H1 (cell line): ENCODE results near the gene TMEM130. TPM values are rescaled to one million over a fixed set of nuclear protein-coding genes. Genes with fewer than 3 reads are reported as not detected.

Experiments
- CBX8 ChIP-seq: fragments of 300-800, 300-1000 bp; sonication (generic); IDR thresholded peaks from 2 replicates; pipeline ENCODE4 v1.7.1; 2016; ENCODE audit warnings: low read depth, low read length, borderline replicate concordance
- JUN ChIP-seq: IDR thresholded peaks from 2 replicates; pipeline ENCODE4 v1.6.1; 2011; ENCODE audit warnings: low read depth, mild to moderate bottlenecking, improper control_type of control experiment, low read length
- RNF2 ChIP-seq: fragments of 200-900, 300-1000 bp; sonication (generic); IDR thresholded peaks from 2 replicates; pipeline ENCODE4 v1.7.1; 2016; ENCODE audit warnings: borderline replicate concordance, low read depth, mild to moderate bottlenecking, antibody characterized with exemption, low read length; ENCODE audit not compliant: poor library complexity, severe bottlenecking; ENCODE audit errors: missing control alignments
- ZNF274 ChIP-seq: IDR thresholded peaks from 2 replicates; pipeline ENCODE4 v1.7.0; 2012; ENCODE audit warnings: low read length, borderline replicate concordance; ENCODE audit errors: extremely low read depth
- polyA plus RNA-seq, 7 experiments: library from polyadenylated mRNA; depleted of rRNA in 3 of 7; stranded (reverse) in 5 of 7; unstranded in 2 of 7; fragments of >200 nt in 5 of 7; fragments of 200-250 nt in 2 of 7; gene quantifications; 1 replicate in 5 of 7; 2 replicates in 1 of 7; 4 replicates in 1 of 7; pipeline versions ENCODE4 v1.2.1 to v1.2.3, GENCODE V29; 2011 to 2013; ENCODE audit warnings: missing spikeins in 2 of 7, mixed read lengths in 2 of 7
- total RNA-seq: library from RNA; stranded (reverse); fragmentation: NEBNext Ultra II Directional; extraction: Animal tissue kit (Norgen Biotek cat#: 25700); gene quantifications from 2 replicates; pipeline ENCODE4 v1.2.1, GENCODE V29; 2021

The TMEM130 gene
- total and polyA plus RNA-seq, 2 of the 8 experiments (the other 6 are each of a cell fraction or from before 2014, with no cell fraction given): 2.9 to 6.6 TPM

DNA sequence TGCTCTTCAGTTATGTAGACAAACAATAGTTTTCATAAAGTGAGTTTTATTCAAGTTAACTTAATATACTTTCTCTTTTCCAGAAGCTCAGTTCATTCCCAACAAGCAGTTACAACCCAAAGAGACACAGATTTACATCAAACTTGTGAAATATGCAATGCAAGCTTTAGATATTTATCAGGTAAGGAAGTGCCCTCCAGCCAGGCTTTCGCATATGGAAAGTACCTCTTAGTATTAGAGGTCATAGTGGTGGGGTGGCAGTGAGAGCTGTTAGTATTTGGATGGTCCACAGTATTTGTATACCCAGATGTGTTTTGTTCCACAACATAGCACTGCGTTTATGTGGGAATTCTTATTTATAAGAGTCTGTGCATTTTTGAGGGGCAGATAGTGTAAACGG, 40.6 kb upstream of the TMEM130 start (continued):
- TF ChIP-seq CBX8: no peak
- no peak for TF ChIP-seq JUN
- TF ChIP-seq RNF2: no peak
- no peak for TF ChIP-seq ZNF274
